ENCODE results near the gene C9orf78. TPM values are rescaled to one million over a fixed set of nuclear protein-coding genes. Genes with fewer than 3 reads are reported as not detected.

The C9orf78 gene
- total RNA-seq, 1 donor from 2014 or later, result 38.0 TPM

DNA sequence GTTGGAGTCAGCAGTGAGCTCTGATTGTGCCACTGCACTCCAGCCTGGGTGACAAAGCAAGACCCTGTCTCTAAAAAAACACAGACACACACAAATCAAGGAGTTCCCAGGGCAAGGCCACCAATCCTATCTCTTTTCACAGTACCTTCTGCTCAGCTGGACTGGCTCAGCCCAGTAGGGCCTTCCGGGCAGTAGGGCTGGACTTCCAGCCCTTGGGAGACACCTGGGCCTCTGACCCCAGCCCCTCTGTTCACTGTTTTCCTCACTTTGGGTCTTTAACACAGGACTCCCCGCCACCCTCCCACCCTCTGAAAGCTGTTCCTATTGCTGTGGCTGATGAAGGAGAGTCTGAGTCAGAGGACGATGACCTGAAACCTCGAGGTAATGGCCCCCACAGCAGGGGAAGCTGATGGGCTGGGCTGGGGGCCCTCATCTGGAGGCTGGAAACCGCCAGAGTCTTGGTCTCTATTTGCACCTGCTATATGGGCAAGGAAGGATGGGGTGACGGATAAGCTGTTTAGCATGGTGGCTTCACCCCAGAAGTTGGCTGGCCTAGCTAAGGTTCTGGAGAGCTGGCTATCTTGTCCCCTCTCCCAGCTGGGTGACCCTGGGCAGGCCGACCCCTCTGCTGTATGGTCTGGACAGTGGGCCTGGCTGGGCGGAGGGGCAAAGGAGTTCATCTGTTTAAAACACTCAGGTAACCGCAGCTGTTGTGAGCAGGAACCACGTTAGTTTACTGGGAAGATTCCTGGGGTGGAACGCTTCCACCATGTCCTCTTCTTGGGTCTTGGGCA, 25.8 kb upstream of the C9orf78 start:
- Mint-ChIP-seq H3K4me3 (ENCODE audit: unreplicated experiment) (no peak overlapping the region), H3K27me3 (ENCODE audit: low read depth, unreplicated experiment) (no peaks in the 10 kb centered on the region), H3K9me3 (ENCODE audit: unreplicated experiment) (no peaks in the 10 kb centered on the region), H3K4me1 (ENCODE audit: low read depth, unreplicated experiment) (peaks cover 1% of the 10 kb centered on the region), H3K27ac (ENCODE audit: unreplicated experiment) (no peak overlapping the region), H3K36me3 (ENCODE audit: low read depth, unreplicated experiment) (peaks cover 31% of the 10 kb centered on the region)
- peaks cover 17% of the 10 kb centered on the region for H3K36me3 ChIP-seq (ENCODE audit: insufficient read depth, low read length)
- no peaks in the 10 kb centered on the region for H3K79me2 ChIP-seq (ENCODE audit: insufficient read depth, low read length)
- no peak overlapping the region for H3K4me2 ChIP-seq (ENCODE audit: low read length)
- TF ChIP-seq CTCF (IDR thresholded peaks at IDR 0.05; ENCODE audit: insufficient read depth, low read depth, low read length) (no peak), EZH2 (IDR thresholded peaks at IDR 0.05; ENCODE audit: insufficient read depth, low read length) (no peak)
- H2AFZ ChIP-seq (ENCODE audit: low read depth, low read length), result no peak overlapping the region
- H3K27me3 ChIP-seq (ENCODE audit: insufficient read depth, low read length), result no peaks in the 10 kb centered on the region
- FAIRE-seq (no peak), DNase-seq (ENCODE audit: low read depth) (no peak)
- H3K4me1 ChIP-seq (ENCODE audit: insufficient read depth, low read length), result peaks cover 5% of the 10 kb centered on the region
- no peak overlapping the region for H3K9ac ChIP-seq (ENCODE audit: low read length)
- H3K9me3 ChIP-seq (ENCODE audit: insufficient read depth, low read depth, low read length), result no peaks in the 10 kb centered on the region
- H3K4me3 ChIP-seq (ENCODE audit: insufficient read depth, low read depth, low read length), result no peak overlapping the region
- peaks cover 5% of the 10 kb centered on the region for H4K20me1 ChIP-seq (ENCODE audit: insufficient read depth, low read length)
- no peak overlapping the region for H3K27ac ChIP-seq (ENCODE audit: low read depth, low read length)

GRCh38 chr9:129858167-129858962, 23.3 kb upstream of the C9orf78 start:
- H3K27me3 Mint-ChIP-seq (ENCODE audit: low read depth, unreplicated experiment), result no peaks in the 10 kb centered on the region
- no peak overlapping the region for H3K27ac ChIP-seq (ENCODE audit: low read depth, low read length)
- no peak overlapping the region for H3K9ac ChIP-seq (ENCODE audit: low read length)
- peaks cover 5% of the 10 kb centered on the region for H4K20me1 ChIP-seq (ENCODE audit: insufficient read depth, low read length)
- no peak overlapping the region for H3K4me3 Mint-ChIP-seq (ENCODE audit: unreplicated experiment)
- peaks cover 29% of the 10 kb centered on the region for H3K36me3 Mint-ChIP-seq (ENCODE audit: low read depth, unreplicated experiment)
- H3K36me3 ChIP-seq (ENCODE audit: insufficient read depth, low read length), result peaks cover 17% of the 10 kb centered on the region
- no peaks in the 10 kb centered on the region for H3K9me3 ChIP-seq (ENCODE audit: insufficient read depth, low read depth, low read length)
- no peak overlapping the region for H3K27ac Mint-ChIP-seq (ENCODE audit: unreplicated experiment)
- peaks cover 3% of the 10 kb centered on the region for H3K4me1 ChIP-seq (ENCODE audit: insufficient read depth, low read length)
- no peak overlapping the region for H3K4me3 ChIP-seq (ENCODE audit: insufficient read depth, low read depth, low read length)
- no peaks in the 10 kb centered on the region for H3K79me2 ChIP-seq (ENCODE audit: insufficient read depth, low read length)
- H3K4me1 Mint-ChIP-seq (ENCODE audit: low read depth, unreplicated experiment), result peaks cover 1% of the 10 kb centered on the region
- DNase-seq (ENCODE audit: low read depth) (no peak), FAIRE-seq (no peak)
- no peaks in the 10 kb centered on the region for H3K9me3 Mint-ChIP-seq (ENCODE audit: unreplicated experiment)
- H2AFZ ChIP-seq (ENCODE audit: low read depth, low read length), result no peak overlapping the region
- TF ChIP-seq EZH2 (IDR thresholded peaks at IDR 0.05; ENCODE audit: insufficient read depth, low read length), result no peak
- no peak for TF ChIP-seq CTCF (IDR thresholded peaks at IDR 0.05; ENCODE audit: insufficient read depth, low read depth, low read length)
- no peak overlapping the region for H3K4me2 ChIP-seq (ENCODE audit: low read length)
- H3K27me3 ChIP-seq (ENCODE audit: insufficient read depth, low read length), result no peaks in the 10 kb centered on the region
